Measurements from ENCODE around the gene DAB2. TPM values are rescaled to one million over a fixed set of nuclear protein-coding genes. Genes with fewer than 3 reads are reported as not detected.

DAB2 gene
- total and polyA plus RNA-seq, 2 experiments from 2014 or later, result 266 to 533 TPM

DNA sequence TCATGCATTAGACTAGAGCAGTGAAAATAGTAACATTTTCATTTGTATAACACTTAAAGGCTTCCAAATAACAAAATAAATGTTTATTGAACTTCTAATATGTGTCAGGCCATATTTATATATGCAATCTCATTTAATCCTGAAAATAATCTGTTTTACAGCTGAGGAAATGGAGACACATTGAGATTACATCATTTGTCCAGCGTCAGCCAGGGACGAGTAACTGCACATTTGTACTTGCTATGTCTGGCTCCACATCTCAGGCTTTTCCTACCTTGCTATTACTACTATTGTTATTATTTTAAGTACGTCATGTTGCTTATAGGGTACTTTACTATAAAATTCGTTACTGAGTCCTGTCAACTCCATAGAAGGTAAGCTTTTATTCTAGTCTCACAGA, 56.7 kb downstream of the DAB2 start:
- peak overlapping the region; percentile 33 for H3K27ac ChIP-seq
- H3K36me3 ChIP-seq (ENCODE audit: low read depth), result peaks cover 42% of the 10 kb centered on the region
- H3K9me3 ChIP-seq (ENCODE audit: low read depth), result no peaks in the 10 kb centered on the region
- peak; percentile 46 for DNase-seq
- no peak overlapping the region for H3K9ac ChIP-seq
- H3K4me2 ChIP-seq (ENCODE audit: unreplicated experiment), result no peak overlapping the region
- no peaks in the 10 kb centered on the region; the same call in 1 of the 2 replicates for H4K20me1 ChIP-seq (ENCODE audit: insufficient read depth)
- no peaks in the 10 kb centered on the region for H3K9me2 ChIP-seq (ENCODE audit: insufficient read depth)
- H3K27me3 ChIP-seq (replicated peaks; ENCODE audit: insufficient read depth), result no peaks in the 10 kb centered on the region
- H3K4me3 ChIP-seq, result no peak overlapping the region
- TF ChIP-seq EZH2 (IDR thresholded peaks at IDR 0.05; ENCODE audit: insufficient read depth, poor library complexity, severe bottlenecking), result no peak
- no peak for TF ChIP-seq EZH2phosphoT487 (IDR thresholded peaks at IDR 0.05; ENCODE audit: insufficient read depth, low read depth)
- 39 to 48% methylated on average over 4 of the region's 4 CpGs for WGBS, 2 experiments (ENCODE audit: low coverage in 1 of 2, low lambda C conversion rate in 2 of 2, missing lambda C conversion rate in 2 of 2)
- no peak overlapping the region for H2AFZ ChIP-seq
- H3K79me2 ChIP-seq (ENCODE audit: insufficient read depth), result no peaks in the 10 kb centered on the region
- peaks cover 96% of the 10 kb centered on the region for H3F3A ChIP-seq (ENCODE audit: insufficient read depth)
- in situ Hi-C loops (cut with MboI), result no loop called here
- no peaks in the 10 kb centered on the region for H3K4me1 ChIP-seq (ENCODE audit: insufficient read depth)

DNA sequence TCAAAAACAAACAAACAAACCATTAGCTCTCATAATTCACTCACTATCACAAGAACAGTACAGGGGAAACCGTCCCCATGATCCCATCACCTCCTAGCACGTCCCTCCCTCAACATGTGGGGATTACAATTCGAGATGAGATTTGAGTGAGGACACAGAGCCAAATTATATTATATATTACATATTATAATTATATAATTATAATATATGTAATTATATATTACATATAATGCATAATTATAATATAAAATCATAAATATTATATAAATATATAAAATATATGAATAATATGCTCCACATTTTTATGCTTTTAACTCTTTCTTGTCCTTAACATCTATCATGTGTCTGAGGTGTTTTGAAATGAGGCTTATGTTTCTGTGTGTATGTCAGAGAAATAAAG, 57.1 kb downstream of the DAB2 start:
- no peaks in the 10 kb centered on the region for H3K79me2 ChIP-seq (ENCODE audit: insufficient read depth)
- no peaks in the 10 kb centered on the region for H3K9me2 ChIP-seq (ENCODE audit: insufficient read depth)
- no peaks in the 10 kb centered on the region; the same call in 1 of the 2 replicates for H4K20me1 ChIP-seq (ENCODE audit: insufficient read depth)
- H3K4me3 ChIP-seq, result no peak overlapping the region
- H3K27me3 ChIP-seq (replicated peaks; ENCODE audit: insufficient read depth), result no peaks in the 10 kb centered on the region
- DNase-seq, result no peak
- H3F3A ChIP-seq (ENCODE audit: insufficient read depth), result peaks cover 96% of the 10 kb centered on the region
- H3K36me3 ChIP-seq (ENCODE audit: low read depth), result peaks cover 38% of the 10 kb centered on the region
- no peak overlapping the region for H3K9ac ChIP-seq
- H2AFZ ChIP-seq, result no peak overlapping the region
- no peak overlapping the region for H3K4me2 ChIP-seq (ENCODE audit: unreplicated experiment)
- peak overlapping the region; percentile 33 for H3K27ac ChIP-seq
- WGBS, 2 experiments (ENCODE audit: low coverage in 1 of 2, low lambda C conversion rate in 2 of 2, missing lambda C conversion rate in 2 of 2), result 54 to 60% methylated on average over 3 of the region's 3 CpGs
- H3K4me1 ChIP-seq (ENCODE audit: insufficient read depth), result no peaks in the 10 kb centered on the region
- in situ Hi-C loops (cut with MboI), result no loop called here
- no peak for TF ChIP-seq EZH2phosphoT487 (IDR thresholded peaks at IDR 0.05; ENCODE audit: insufficient read depth, low read depth)
- TF ChIP-seq EZH2 (IDR thresholded peaks at IDR 0.05; ENCODE audit: insufficient read depth, poor library complexity, severe bottlenecking), result no peak
- no peaks in the 10 kb centered on the region for H3K9me3 ChIP-seq (ENCODE audit: low read depth)

DNA sequence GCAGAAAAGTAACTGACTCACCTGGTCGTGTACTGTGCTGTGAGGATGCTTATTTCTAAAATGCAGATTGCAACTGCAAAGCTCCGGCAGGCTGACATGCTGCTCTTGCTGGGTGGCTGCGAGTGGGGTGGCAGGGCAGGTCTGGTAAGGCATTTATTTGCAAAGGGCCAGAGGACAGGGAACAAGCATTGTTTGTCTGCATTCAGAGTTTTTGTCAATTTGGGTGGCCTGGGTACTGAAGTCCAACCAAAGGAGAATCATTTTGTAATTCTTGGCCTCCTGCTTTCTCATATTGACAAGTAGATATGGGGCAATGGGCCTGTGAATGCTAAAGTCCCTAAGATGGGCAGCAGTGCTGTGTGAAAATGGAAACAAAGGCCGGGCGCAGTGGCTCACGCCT, 60.4 kb downstream of the DAB2 start, which contains the start of gene C9:
C9 (minus strand) TSS at position 129 of the 400 bp plus-strand sequence; CDS start at position 98, 31 bp downstream.
- in situ Hi-C loops (cut with MboI), result no loop called here

DNA sequence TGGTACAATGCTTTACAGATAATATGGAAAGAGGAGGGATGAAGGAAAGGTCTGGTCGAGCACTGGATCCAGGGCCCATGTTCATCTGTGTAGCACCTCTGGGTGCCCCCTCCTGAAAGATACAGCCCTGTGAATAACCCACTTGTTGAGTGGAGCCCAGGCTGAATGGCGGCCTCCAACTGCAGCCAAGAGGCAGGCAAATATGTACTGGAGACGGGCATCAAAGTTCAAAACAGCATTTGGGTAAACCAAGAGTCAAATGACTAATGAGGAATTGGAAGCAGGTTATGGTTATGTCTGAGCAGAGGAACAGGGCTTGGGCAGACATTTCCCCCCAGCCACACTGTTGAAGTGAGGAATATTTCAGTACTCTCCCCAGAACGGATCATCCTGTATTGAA, 61.6 kb downstream of the DAB2 start:
- no peaks in the 10 kb centered on the region for H3K79me2 ChIP-seq (ENCODE audit: insufficient read depth)
- DNase-seq, result peak; percentile 7
- no peaks in the 10 kb centered on the region for H3K9me3 ChIP-seq (ENCODE audit: low read depth)
- H3K4me1 ChIP-seq (ENCODE audit: insufficient read depth), result peaks cover 3% of the 10 kb centered on the region; the same call in 1 of the 2 replicates
- H3F3A ChIP-seq (ENCODE audit: insufficient read depth), result peaks cover 81% of the 10 kb centered on the region
- no peaks in the 10 kb centered on the region for H3K36me3 ChIP-seq (ENCODE audit: low read depth)
- H3K9ac ChIP-seq, result no peak overlapping the region
- TF ChIP-seq EZH2phosphoT487 (IDR thresholded peaks at IDR 0.05; ENCODE audit: insufficient read depth, low read depth) (no peak), EZH2 (IDR thresholded peaks at IDR 0.05; ENCODE audit: insufficient read depth, poor library complexity, severe bottlenecking) (no peak)
- no peak overlapping the region for H3K4me3 ChIP-seq
- WGBS, 2 experiments (ENCODE audit: low coverage in 1 of 2, low lambda C conversion rate in 2 of 2, missing lambda C conversion rate in 2 of 2), result 72 to 80% methylated on average over 4 of the region's 4 CpGs
- in situ Hi-C loops (cut with MboI), result no loop called here
- H2AFZ ChIP-seq, result no peak overlapping the region
- H3K27me3 ChIP-seq (replicated peaks; ENCODE audit: insufficient read depth), result no peaks in the 10 kb centered on the region
- no peaks in the 10 kb centered on the region for H3K9me2 ChIP-seq (ENCODE audit: insufficient read depth)
- no peaks in the 10 kb centered on the region for H4K20me1 ChIP-seq (ENCODE audit: insufficient read depth)
- no peak overlapping the region for H3K27ac ChIP-seq
- H3K4me2 ChIP-seq (ENCODE audit: unreplicated experiment), result no peak overlapping the region

More for the DNA sequence above, 60.4 kb downstream of the DAB2 start, which contains the start of gene C9:
- H3K27me3 ChIP-seq (replicated peaks; ENCODE audit: insufficient read depth), result no peaks in the 10 kb centered on the region
- no peaks in the 10 kb centered on the region for H3K9me3 ChIP-seq (ENCODE audit: low read depth)
- no peaks in the 10 kb centered on the region for H3K9me2 ChIP-seq (ENCODE audit: insufficient read depth)
- H2AFZ ChIP-seq, result no peak within 1 kb of the TSS
- TF ChIP-seq EZH2phosphoT487 (IDR thresholded peaks at IDR 0.05; ENCODE audit: insufficient read depth, low read depth) (no peak), EZH2 (IDR thresholded peaks at IDR 0.05; ENCODE audit: insufficient read depth, poor library complexity, severe bottlenecking) (no peak)
- no peak within 1 kb of the TSS for H3K4me2 ChIP-seq (ENCODE audit: unreplicated experiment)
- H3K4me1 ChIP-seq (ENCODE audit: insufficient read depth), result peaks cover 3% of the 10 kb centered on the region; the same call in 1 of the 2 replicates
- DNase-seq, result no peak
- WGBS, 2 experiments (ENCODE audit: low coverage in 1 of 2, low lambda C conversion rate in 2 of 2, missing lambda C conversion rate in 2 of 2), result 82% methylated on average over 6 of the region's 6 CpGs
- H3K4me3 ChIP-seq, result no peak within 1 kb of the TSS
- peaks cover 6% of the 10 kb centered on the region; the same call in 1 of the 2 replicates for H3K36me3 ChIP-seq (ENCODE audit: low read depth)
- H4K20me1 ChIP-seq (ENCODE audit: insufficient read depth), result no peaks in the 10 kb centered on the region
- no peak within 1 kb of the TSS for H3K9ac ChIP-seq
- no peaks in the 10 kb centered on the region for H3K79me2 ChIP-seq (ENCODE audit: insufficient read depth)
- H3F3A ChIP-seq (ENCODE audit: insufficient read depth), result peaks cover 90% of the 10 kb centered on the region
- no peak within 1 kb of the TSS for H3K27ac ChIP-seq
